Calu3 (cell line): ENCODE data around the gene TXNL4B. TPM values are rescaled to one million over a fixed set of nuclear protein-coding genes. Genes with fewer than 3 reads are reported as not detected.

ENCODE experiments used
- BruUV-seq: library from RNA; stranded (reverse); fragments of 400-500 nt; replicated peaks from 2 replicates; lab custom pipeline; 2021; lab: Mats Ljungman, UMichigan
- CTCF ChIA-PET: fragments of 300-600 bp; sonication (Branson Sonifier 250); formaldehyde crosslinking; loops from one replicate; lab custom pipeline; 2022; ENCODE audit warnings: antibody characterized with exemption; lab: Charles Lee
- DNase-seq: peaks from one replicate; pipeline ENCODE4 v3.0.0; 2022
- H3K27ac Mint-ChIP-seq: one replicate; pipeline ENCODE4 v1.8.0; 2022; ENCODE audit warnings: mixed read lengths; ENCODE audit not compliant: unreplicated experiment
- H3K27me3 Mint-ChIP-seq: one replicate; pipeline ENCODE4 v1.8.0; 2022; ENCODE audit warnings: mixed read lengths; ENCODE audit not compliant: unreplicated experiment
- H3K36me3 Mint-ChIP-seq: one replicate; pipeline ENCODE4 v1.8.0; 2022; ENCODE audit warnings: mild to moderate bottlenecking, moderate library complexity, mixed read lengths; ENCODE audit not compliant: insufficient read depth, unreplicated experiment
- H3K4me1 Mint-ChIP-seq: one replicate; pipeline ENCODE4 v1.8.0; 2022; ENCODE audit warnings: mild to moderate bottlenecking, low read depth, mixed read lengths; ENCODE audit not compliant: unreplicated experiment
- H3K4me3 Mint-ChIP-seq: one replicate; pipeline ENCODE4 v1.8.0; 2022; ENCODE audit warnings: mild to moderate bottlenecking, low read depth, moderate library complexity, mixed read lengths; ENCODE audit not compliant: unreplicated experiment
- H3K9me3 Mint-ChIP-seq: one replicate; pipeline ENCODE4 v1.8.0; 2022; ENCODE audit warnings: low read depth, mixed read lengths; ENCODE audit not compliant: unreplicated experiment
- CTCF ChIP-seq: fragments of 200-600 bp; IDR thresholded peaks from one replicate; pipeline ENCODE4 v1.8.0; 2022; ENCODE audit warnings: antibody characterized with exemption; ENCODE audit not compliant: unreplicated experiment
- intact Hi-C: fragments of 100-400 bp; cut with micrococcal nuclease; formaldehyde crosslinking; loops from one replicate; pipeline ENCODE4 v1.10.0; 2022; ENCODE audit not compliant: unreplicated experiment
- total RNA-seq: library from RNA; stranded (reverse); gene quantifications from 2 replicates; pipeline ENCODE4 v1.2.3, GENCODE V29; 2022

TXNL4B gene
- total RNA-seq, 1 experiment from 2014 or later, result 18.0 TPM

- H3K27ac Mint-ChIP-seq, result peak overlapping the region; percentile 91
- intact Hi-C loops, result no loop called here
- CTCF ChIA-PET, result interaction anchor here (0.5 to 0.6 kb wide), 2 partner anchors 529 to 745 kb away, joined by 3 to 4 read pairs; no protein-coding TSS in a partner anchor
- H3K4me1 Mint-ChIP-seq, result peaks cover 36% of the 10 kb centered on the region
- no peak for DNase-seq
- no peaks in the 10 kb centered on the region for H3K9me3 Mint-ChIP-seq
- no peak for TF ChIP-seq CTCF
- no peaks in the 10 kb centered on the region for H3K27me3 Mint-ChIP-seq
- H3K36me3 Mint-ChIP-seq, result peaks cover 53% of the 10 kb centered on the region
- H3K4me3 Mint-ChIP-seq, result peak overlapping the region; percentile 93
- BruUV-seq, result no TSS peak
Observed at GRCh38 chr16:72094266-72094610, 818 bp upstream of the TXNL4B start.

GRCh38 chr16:72092832-72093447, 480 bp downstream of the TXNL4B start:
- Mint-ChIP-seq H3K27ac (peak overlapping the region; percentile 91), H3K36me3 (peaks cover 47% of the 10 kb centered on the region), H3K27me3 (no peaks in the 10 kb centered on the region), H3K9me3 (no peaks in the 10 kb centered on the region), H3K4me3 (peak overlapping the region; percentile 93), H3K4me1 (peaks cover 36% of the 10 kb centered on the region)
- no peak for TF ChIP-seq CTCF
- CTCF ChIA-PET, result interaction anchor here (0.6 kb wide), 1 partner anchor 13 kb away, joined by 3 read pairs; no protein-coding TSS in a partner anchor
- intact Hi-C loops, result no loop called here
- BruUV-seq, result TSS peak; percentile 51
- peak; percentile 40 for DNase-seq

GRCh38 chr16:72091217-72091616, 2.2 kb downstream of the TXNL4B start:
- H3K27ac Mint-ChIP-seq, result no peak overlapping the region
- intact Hi-C loops, result no loop called here
- CTCF ChIA-PET, result no interaction called here

GRCh38 chr16:72085002-72085401, 8.4 kb downstream of the TXNL4B start:
- Mint-ChIP-seq H3K9me3 (peaks cover 6% of the 10 kb centered on the region), H3K4me1 (peaks cover 11% of the 10 kb centered on the region), H3K4me3 (no peak overlapping the region), H3K36me3 (peaks cover 17% of the 10 kb centered on the region), H3K27me3 (no peaks in the 10 kb centered on the region), H3K27ac (no peak overlapping the region)
- CTCF ChIA-PET, result interaction anchor here (0.7 kb wide), 1 partner anchor 22 kb away, joined by 3 read pairs; the partner anchor contains the start of gene HPR
- no TSS peak for BruUV-seq
- intact Hi-C loops, result no loop called here
- no peak for TF ChIP-seq CTCF
- no peak for DNase-seq

More at GRCh38 chr16:72091217-72091616, 2.2 kb downstream of the TXNL4B start:
- Mint-ChIP-seq H3K4me1 (peaks cover 36% of the 10 kb centered on the region), H3K27me3 (no peaks in the 10 kb centered on the region), H3K36me3 (peaks cover 34% of the 10 kb centered on the region), H3K4me3 (no peak overlapping the region), H3K9me3 (no peaks in the 10 kb centered on the region)
- TF ChIP-seq CTCF, result no peak
- BruUV-seq, result no TSS peak
- no peak for DNase-seq
